NK-92 (cell line): ENCODE measurements around the gene KCNT2.

Source experiments
- DNase-seq: peaks from one replicate; lab custom pipeline; 2025; ENCODE audit not compliant: unreplicated experiment; lab: John Stamatoyannopoulos, UW

Gene KCNT2

DNA sequence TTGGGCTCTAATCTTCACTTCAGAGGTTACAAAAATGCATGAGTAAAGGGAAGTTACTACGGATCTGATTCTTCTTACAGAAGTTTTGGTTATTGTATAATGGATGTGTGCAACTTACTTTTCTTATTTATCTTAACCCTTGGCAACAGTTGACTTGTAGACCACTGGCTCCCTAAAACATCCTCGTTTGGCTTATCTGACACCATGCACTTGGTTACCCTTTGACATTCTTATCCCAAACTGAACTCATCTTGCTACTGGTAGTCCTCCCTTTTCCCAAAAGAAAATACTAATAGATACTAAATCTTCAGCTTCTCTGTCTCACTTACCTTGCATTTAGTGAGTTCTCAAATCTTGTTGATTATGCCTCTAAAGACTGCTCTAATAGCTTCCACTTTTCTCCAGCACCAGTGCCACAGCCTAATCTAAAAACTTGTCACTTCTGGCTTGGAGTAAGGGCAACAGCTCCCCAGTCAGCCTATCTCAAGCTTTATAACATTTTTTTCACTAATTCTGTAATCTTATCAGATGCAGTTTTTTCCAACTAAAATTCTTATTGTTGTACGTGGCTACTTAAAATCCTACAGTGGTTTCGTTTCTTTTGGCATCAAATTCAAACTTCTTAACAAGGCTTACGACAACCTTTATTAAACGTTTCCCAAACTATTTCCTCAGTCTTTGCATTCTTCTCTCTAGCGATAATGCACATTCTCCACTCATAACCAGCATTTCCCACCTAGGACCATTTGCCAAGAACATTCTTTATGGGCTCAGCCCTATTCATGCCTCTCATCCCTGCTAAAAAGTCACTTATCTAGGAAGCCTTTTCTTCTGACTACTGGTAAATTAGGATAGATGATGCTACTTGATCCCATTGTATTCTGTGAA, 204.2 kb downstream of the KCNT2 start:
- DNase-seq, result no peak

- DNase-seq, result no peak
Observed at GRCh38 chr1:196401891-196402290, 206.3 kb downstream of the KCNT2 start.

DNA sequence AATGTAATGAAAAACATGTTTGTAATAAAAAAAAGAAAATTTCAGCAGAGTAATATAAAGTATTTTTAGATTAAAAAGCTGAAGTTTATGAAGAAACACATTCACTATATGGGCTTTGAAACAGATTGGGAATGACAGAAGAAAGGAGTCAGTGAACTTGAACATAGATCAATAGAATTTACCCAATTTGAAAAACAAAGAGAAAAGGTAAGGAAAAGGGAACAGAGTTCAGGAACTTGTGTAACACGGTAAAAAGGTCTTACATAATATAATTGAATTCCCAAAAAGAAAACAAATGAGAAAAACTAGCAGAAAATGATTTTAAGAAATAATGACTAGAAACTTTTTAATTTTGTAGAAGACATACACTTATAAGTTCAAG, 206.8 kb downstream of the KCNT2 start:
- DNase-seq, result no peak

- no peak for DNase-seq
Observed at GRCh38 chr1:196400478-196401451, 207.5 kb downstream of the KCNT2 start.

GRCh38 chr1:196399713-196400112, 208.5 kb downstream of the KCNT2 start:
- no peak for DNase-seq

DNA sequence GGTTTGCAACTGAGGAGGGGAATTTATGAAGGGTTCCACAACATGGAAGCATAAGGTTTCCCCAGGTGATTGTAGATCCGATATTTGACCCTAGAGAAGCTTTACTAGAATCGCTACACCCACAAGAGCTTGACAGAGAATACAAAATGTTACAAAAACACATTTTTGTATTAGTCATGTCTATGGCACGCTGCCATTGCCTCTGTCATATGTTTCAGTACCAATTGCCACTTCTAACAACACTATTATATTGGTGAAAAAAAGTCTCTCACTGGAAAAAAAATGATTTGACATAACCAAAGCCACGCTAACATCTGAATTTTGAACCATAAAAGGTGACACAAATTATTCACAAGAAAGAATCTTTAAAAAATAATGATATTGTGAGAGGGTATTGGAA, 214.5 kb downstream of the KCNT2 start:
- no peak for DNase-seq

GRCh38 chr1:196393282-196393681, 215.0 kb downstream of the KCNT2 start:
- DNase-seq, result no peak

- no peak for DNase-seq
Observed at GRCh38 chr1:196387766-196388165, 220.5 kb downstream of the KCNT2 start.

DNA sequence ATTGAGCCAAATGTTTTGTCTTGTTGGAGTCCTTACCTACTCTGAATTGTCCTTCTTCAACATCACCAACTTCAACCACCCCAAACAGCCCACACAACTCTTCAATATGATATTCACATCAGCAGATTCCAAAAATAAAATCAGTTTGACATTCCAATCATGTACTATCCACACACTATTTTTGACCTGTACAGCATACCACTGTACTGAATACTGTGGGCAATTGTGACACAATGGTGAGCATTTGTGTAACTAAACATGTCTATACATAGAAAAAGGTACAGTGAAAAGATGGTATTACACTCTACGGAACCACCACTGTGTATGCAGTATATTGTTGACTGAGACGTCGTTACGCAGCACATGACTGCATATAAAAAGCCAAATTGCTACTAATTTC, 223.1 kb downstream of the KCNT2 start:
- no peak for DNase-seq

- DNase-seq, result no peak
Observed at GRCh38 chr1:196382383-196382782, 225.9 kb downstream of the KCNT2 start.

DNA sequence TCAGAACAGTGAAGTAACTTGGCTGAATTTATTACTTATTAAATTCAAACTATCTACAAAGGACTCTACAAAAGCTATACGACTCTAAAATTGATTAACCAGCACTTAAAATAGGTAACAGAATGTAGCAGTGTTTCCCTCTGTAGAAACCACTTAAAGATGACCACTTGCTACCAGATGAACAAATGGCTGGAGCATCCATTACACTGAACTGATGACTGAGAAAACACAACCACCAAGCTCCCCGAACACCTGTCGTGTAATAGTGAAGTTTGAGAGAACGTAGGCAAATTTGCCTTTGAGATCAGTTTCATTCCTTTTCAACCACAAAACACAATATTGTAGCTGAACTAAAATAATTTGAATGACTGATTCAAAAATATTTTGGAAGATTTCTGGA, 226.7 kb downstream of the KCNT2 start:
- no peak for DNase-seq

- no peak for DNase-seq
Observed at GRCh38 chr1:196380316-196380715, 227.9 kb downstream of the KCNT2 start.

GRCh38 chr1:196377811-196378210, 230.4 kb downstream of the KCNT2 start:
- DNase-seq, result no peak

GRCh38 chr1:196376630-196377328, 231.5 kb downstream of the KCNT2 start:
- no peak for DNase-seq

- no peak for DNase-seq
Observed at GRCh38 chr1:196373798-196374197, 234.4 kb downstream of the KCNT2 start.

DNA sequence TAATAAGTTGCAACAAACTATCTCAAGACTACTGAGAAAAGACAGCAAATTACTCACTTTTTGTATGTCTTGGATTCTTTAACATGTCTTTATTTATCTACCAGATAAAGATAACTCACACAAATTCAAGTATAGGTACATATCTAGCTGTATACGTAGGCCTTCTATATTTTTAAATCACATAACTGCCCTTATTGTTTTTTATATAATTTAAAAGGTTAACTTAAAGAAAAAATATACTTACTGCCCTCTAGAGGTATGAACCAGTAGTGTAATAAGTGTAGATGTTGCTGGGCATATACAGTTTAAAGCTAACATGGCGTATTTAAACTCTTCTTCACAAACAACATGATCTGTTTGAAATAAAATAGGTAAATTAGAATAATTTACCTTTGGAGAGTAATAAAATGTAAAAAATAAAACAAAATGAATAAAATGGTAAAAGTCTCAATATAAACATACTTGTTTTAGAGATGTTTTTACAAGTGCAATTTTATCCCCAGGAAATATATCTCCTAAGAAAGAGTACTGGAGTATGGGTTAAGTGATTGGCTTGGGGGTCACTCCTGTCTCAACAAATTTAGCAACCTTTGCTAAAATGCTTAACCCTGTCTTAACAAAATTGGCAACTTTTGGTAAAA, 235.2 kb downstream of the KCNT2 start:
- DNase-seq, result no peak

DNA sequence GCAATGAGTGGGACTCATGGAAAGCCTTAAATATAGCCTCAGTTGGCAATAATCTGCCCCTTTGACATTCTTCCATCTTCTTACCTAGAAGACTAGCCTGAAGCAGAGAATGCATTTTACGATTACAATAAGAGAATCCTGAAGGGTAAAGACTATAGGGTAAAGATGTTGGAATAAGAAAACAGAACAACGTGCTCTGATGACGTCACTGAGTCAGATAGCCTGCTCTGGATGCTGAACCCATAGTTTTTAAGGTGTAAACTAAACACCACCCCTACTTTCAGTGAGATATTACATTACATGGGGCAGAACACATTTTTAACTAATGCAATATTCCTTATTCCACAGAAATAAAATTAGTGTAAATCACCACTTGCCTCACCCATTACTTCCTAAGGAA, 240.4 kb downstream of the KCNT2 start:
- no peak for DNase-seq

DNA sequence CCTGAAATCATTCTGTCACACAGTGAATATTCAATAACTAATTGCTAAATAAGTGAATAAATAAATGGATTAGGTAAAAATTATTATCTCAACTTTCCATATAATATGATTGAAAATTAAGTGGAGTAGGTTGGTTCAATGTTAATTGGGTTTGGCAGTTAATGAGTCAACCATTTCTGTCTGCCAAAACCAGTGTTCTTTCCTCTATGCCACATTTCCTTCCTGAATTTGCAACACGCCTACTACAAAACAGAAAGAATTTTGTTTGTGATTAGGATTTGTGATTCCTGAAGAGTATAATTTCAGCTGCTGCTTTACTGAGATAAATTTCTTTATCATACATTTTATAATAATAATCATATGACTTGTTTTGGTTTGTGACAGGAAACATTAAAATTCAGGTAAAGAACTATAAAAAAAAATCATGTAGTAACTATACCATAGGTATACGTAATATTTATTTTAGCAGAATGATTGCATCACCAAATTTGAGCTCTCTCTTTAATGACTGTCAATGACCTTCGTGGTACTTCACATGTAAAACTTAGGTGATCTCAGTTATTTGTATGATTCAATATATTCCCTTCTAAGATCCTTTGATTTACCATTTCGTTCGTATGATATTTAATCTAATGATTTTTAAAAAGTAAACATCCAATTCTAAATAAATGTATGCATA, 241.3 kb downstream of the KCNT2 start:
- no peak for DNase-seq

DNA sequence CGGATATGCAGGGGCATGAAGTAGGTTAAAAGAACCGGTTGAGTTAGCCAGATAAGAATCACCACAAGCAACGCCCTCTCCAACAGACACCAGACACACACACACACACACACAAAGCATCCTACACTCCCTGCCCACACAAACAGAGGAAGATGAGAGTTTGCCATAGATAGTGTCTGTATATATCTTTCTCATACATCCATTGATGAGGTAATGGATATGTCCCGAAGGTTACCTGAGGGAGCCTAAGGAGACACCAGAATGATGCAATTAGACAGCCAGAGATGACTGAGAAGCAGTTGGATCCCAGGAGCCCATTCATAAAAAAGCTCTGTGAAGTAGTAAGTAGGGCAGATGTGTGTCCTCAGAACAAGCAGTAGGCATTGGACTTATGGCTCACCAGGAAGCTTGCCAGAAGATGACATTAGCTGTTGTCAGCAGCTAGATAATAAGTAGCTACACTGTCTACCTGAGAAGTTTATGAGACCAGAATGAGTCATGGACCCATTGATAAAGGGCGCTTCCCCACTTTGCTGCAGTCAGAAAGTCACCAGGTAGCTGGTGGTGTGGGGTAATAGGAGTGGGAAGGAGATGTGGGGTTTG, 247.0 kb downstream of the KCNT2 start:
- DNase-seq, result no peak

- DNase-seq, result no peak
Observed at GRCh38 chr1:196357913-196358312, 250.3 kb downstream of the KCNT2 start.
